Heart left ventricle (tissue), 13 donors: ENCODE results near the gene TP53AIP1.

Experiments
- POLR2A ChIP-seq, 2 donors: fragments of 450-650 bp; IDR thresholded peaks; one replicate each; pipeline ENCODE4 v1.6.1; 2017; ENCODE audit warnings: antibody characterized with exemption in 2 of 2, mild to moderate bottlenecking in 2 of 2, moderate library complexity in 2 of 2
- TF ChIP-seq, protein P1 (sequence below), 12 donors: fragments of 200-600 bp; sonication (generic) in 4 of 12; IDR thresholded peaks; one replicate each; pipeline versions ENCODE4 v1.5.0 to v1.8.0; 2018 to 2022; ENCODE audit warnings: antibody characterized with exemption in 12 of 12, mild to moderate bottlenecking in 5 of 12
- donor health status: ischemic (EF 13 %, LVEDD 7.1; RV severe dilation, severe dysfunction).
- donor health status: DM: no; HTN: yes; CAD: no.
- donor health status: DM: no; HTN: no; CAD: no.
- donor health status: ischemic (EF 25% LVEDD 6.9; RV normal size, moderate dysfunction).
- donor health status: ischemic (EF 25% LVEDD 5.7; RV mildly dilated, moderate dysfunction).
- donor health status: ischemic (EF 35%, LVEDD 5.7; RV mildly dilated, moderate dysfunction).
- donor health status: nonischemic (EF 11% LVEDD 7.7; RV severe dilation, severe dysfunction).
- donor health status: DM: yes; HTN: yes; CAD: no.
- donor health status: PGD.
- donor health status: ischemic (EF 29% LVEDD 5.4; RV normal size, mild dysfunction).
- donor health status: nonischemic (EF 23%, LVEDD 6.1; RV moderate dilation, normal function).

- TF ChIP-seq, protein P1, sequence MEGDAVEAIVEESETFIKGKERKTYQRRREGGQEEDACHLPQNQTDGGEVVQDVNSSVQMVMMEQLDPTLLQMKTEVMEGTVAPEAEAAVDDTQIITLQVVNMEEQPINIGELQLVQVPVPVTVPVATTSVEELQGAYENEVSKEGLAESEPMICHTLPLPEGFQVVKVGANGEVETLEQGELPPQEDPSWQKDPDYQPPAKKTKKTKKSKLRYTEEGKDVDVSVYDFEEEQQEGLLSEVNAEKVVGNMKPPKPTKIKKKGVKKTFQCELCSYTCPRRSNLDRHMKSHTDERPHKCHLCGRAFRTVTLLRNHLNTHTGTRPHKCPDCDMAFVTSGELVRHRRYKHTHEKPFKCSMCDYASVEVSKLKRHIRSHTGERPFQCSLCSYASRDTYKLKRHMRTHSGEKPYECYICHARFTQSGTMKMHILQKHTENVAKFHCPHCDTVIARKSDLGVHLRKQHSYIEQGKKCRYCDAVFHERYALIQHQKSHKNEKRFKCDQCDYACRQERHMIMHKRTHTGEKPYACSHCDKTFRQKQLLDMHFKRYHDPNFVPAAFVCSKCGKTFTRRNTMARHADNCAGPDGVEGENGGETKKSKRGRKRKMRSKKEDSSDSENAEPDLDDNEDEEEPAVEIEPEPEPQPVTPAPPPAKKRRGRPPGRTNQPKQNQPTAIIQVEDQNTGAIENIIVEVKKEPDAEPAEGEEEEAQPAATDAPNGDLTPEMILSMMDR (IDR thresholded peaks at IDR 0.05), result no peak
- no peak for TF ChIP-seq POLR2A (IDR thresholded peaks at IDR 0.05)
Measured at GRCh38 chr11:128894286-128894681, 48.4 kb downstream of the TP53AIP1 start.
